GM04503 (cell line): ENCODE measurements around the gene PLEKHO2.

Experiments used
- DNase-seq: peaks from one replicate; pipeline ENCODE4 v3.0.0-alpha.2; 2012; ENCODE audit warnings: low read depth

Gene PLEKHO2

DNA sequence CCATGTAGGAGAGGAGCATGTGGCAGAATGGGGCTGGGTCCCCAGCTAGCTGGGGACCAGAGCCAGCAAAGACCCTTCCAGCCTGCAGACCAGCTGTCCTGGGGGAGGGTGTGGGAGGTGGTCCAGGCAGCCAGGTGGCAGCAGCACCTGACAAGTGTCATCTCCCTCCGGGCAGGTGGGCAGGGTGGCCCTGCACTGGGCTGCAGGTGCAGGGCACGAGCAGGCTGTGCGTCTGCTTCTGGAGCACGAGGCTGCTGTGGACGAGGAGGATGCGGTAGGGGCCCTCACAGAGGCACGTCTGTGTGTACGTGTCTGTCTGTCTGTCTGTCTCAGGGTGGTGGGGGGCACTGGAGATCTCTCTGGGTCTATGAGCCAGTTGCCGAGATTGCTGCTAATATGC, 75.5 kb downstream of the PLEKHO2 start:
- no peak for DNase-seq
